ENCODE data around the gene DAB2. TPM values are rescaled to one million over a fixed set of nuclear protein-coding genes. Genes with fewer than 3 reads are reported as not detected.

Gene DAB2
- polyA plus RNA-seq, 1 experiment = 206 TPM

GRCh38 chr5:39426746-39427105 lies 1.9 kb upstream of the DAB2 start:
- TF ChIP-seq, protein P1, sequence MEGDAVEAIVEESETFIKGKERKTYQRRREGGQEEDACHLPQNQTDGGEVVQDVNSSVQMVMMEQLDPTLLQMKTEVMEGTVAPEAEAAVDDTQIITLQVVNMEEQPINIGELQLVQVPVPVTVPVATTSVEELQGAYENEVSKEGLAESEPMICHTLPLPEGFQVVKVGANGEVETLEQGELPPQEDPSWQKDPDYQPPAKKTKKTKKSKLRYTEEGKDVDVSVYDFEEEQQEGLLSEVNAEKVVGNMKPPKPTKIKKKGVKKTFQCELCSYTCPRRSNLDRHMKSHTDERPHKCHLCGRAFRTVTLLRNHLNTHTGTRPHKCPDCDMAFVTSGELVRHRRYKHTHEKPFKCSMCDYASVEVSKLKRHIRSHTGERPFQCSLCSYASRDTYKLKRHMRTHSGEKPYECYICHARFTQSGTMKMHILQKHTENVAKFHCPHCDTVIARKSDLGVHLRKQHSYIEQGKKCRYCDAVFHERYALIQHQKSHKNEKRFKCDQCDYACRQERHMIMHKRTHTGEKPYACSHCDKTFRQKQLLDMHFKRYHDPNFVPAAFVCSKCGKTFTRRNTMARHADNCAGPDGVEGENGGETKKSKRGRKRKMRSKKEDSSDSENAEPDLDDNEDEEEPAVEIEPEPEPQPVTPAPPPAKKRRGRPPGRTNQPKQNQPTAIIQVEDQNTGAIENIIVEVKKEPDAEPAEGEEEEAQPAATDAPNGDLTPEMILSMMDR (IDR thresholded peaks at IDR 0.05; ENCODE audit: low read depth, low read length) = no peak
- no peak overlapping the region for H3K27ac ChIP-seq (ENCODE audit: low read depth, low read length)
- CTCF ChIA-PET = no interaction called here
- POLR2A ChIA-PET = no interaction called here
- DNase-seq (ENCODE audit: low read depth, low spot score) = no peak
- H3K4me3 ChIP-seq (ENCODE audit: low read depth, low read length) = no peak overlapping the region
- no peaks in the 10 kb centered on the region for H3K27me3 ChIP-seq (ENCODE audit: control insufficient read depth, insufficient read depth, low read length)
- H3K9me3 ChIP-seq (ENCODE audit: control insufficient read depth, insufficient read depth, low read length) = peaks cover 3% of the 10 kb centered on the region; the same call in 1 of the 2 replicates

- H3K9me3 ChIP-seq (ENCODE audit: control insufficient read depth, insufficient read depth, low read length) = peaks cover 3% of the 10 kb centered on the region; the same call in 1 of the 2 replicates
- H3K4me3 ChIP-seq (ENCODE audit: low read depth, low read length) = no peak overlapping the region; the same call in 1 of the 2 replicates
- H3K27ac ChIP-seq (ENCODE audit: low read depth, low read length) = peak overlapping the region; percentile 54
- TF ChIP-seq, protein P1 (IDR thresholded peaks at IDR 0.05; ENCODE audit: low read depth, low read length) = no peak
- ChIA-PET POLR2A (interaction anchor here (2.8 to 3.3 kb wide), 3 partner anchors 30 to 76 kb away, joined by 17 to 53 read pairs (median 37); no protein-coding TSS in a partner anchor), CTCF (interaction anchor here (1.0 to 3.8 kb wide), 11 partner anchors 14 to 145 kb away, joined by 3 to 62 read pairs (median 10); no protein-coding TSS in a partner anchor)
- no peak for DNase-seq (ENCODE audit: low read depth, low spot score)
- H3K27me3 ChIP-seq (ENCODE audit: control insufficient read depth, insufficient read depth, low read length) = no peaks in the 10 kb centered on the region
These were observed 1.4 kb upstream of the DAB2 start for GRCh38 chr5:39426051-39426745.

DNA sequence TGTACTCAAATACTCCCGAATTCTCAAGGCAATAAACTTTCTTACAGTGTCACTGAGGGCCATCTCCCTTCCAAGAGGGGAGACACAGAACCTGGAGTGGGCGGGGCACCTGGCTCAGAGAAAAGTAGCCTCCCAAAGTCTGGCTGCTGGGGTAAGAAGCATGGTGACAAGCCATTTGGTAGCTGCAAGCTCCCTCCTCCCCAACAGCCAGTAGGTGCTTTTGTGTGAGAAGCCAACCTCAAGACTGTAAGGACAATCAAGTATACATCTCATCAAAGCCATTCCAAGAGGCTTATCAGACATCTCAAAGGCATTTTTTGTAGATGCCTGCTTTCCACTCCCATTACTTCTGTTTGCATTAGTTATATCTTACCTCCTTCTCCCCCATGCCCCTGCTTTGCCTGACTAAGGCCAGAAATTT lies 1.4 kb downstream of the DAB2 start:
- TF ChIP-seq, protein P1 (IDR thresholded peaks at IDR 0.05; ENCODE audit: low read depth, low read length) = no peak
- Histone ChIP-seq H3K4me3 (ENCODE audit: low read depth, low read length) (peak overlapping the region; percentile 85), H3K27ac (ENCODE audit: low read depth, low read length) (peak overlapping the region; percentile 96), H3K9me3 (ENCODE audit: control insufficient read depth, insufficient read depth, low read length) (no peaks in the 10 kb centered on the region), H3K27me3 (ENCODE audit: control insufficient read depth, insufficient read depth, low read length) (no peaks in the 10 kb centered on the region)
- CTCF ChIA-PET = interaction anchor here (0.8 to 3.8 kb wide), 11 partner anchors 9 to 148 kb away, joined by 3 to 62 read pairs (median 14); no protein-coding TSS in a partner anchor
- POLR2A ChIA-PET = interaction anchor here (0.6 to 3.3 kb wide), 11 partner anchors 9 to 357 kb away, joined by 3 to 75 read pairs (median 23); no protein-coding TSS in a partner anchor
- DNase-seq (ENCODE audit: low read depth, low spot score) = no peak

DNA sequence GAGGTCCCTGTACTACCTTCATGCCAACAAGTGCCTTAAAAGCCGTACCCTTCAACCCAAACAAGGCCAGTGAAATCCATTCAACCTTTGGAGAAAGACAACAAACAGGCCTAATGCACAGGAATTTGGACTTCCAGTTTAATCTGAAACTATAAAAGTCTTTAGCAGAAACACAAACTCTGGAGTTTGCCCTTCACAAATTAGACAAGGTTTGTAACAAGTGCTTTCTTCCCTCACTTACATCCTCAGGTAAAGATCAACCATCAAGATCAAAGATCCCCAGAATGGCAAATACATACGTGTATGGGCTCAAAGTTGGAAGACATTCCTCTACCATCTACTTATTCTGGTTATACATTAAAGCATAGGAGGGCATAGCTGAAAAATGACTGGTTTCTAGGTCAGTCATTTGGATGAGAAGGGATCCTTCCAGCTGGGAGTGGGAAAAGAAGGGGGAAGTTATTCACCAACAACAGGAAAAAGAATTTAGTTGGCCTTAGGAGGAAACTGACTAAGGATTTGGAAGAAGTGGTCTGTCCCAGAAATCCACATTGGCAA lies 2.0 kb downstream of the DAB2 start:
- POLR2A ChIA-PET = interaction anchor here (1.1 to 3.3 kb wide), 5 partner anchors 26 to 95 kb away, joined by 5 to 75 read pairs (median 37); no protein-coding TSS in a partner anchor
- H3K27ac ChIP-seq (ENCODE audit: low read depth, low read length) = peak overlapping the region; percentile 22
- H3K9me3 ChIP-seq (ENCODE audit: control insufficient read depth, insufficient read depth, low read length) = no peaks in the 10 kb centered on the region
- no peak for DNase-seq (ENCODE audit: low read depth, low spot score)
- H3K4me3 ChIP-seq (ENCODE audit: low read depth, low read length) = peak overlapping the region; percentile 85
- CTCF ChIA-PET = interaction anchor here (1.1 to 3.8 kb wide), 4 partner anchors 8 to 125 kb away, joined by 3 to 62 read pairs (median 3); no protein-coding TSS in a partner anchor
- TF ChIP-seq, protein P1 (IDR thresholded peaks at IDR 0.05; ENCODE audit: low read depth, low read length) = no peak
- no peaks in the 10 kb centered on the region for H3K27me3 ChIP-seq (ENCODE audit: control insufficient read depth, insufficient read depth, low read length)

Data from AG04450 (cell line).